Forelimb muscle (tissue), 1 donor: ENCODE results near the gene OR2V2. TPM values are rescaled to one million over a fixed set of nuclear protein-coding genes. Genes with fewer than 3 reads are reported as not detected.

ENCODE experiments used
- DNase-seq: peaks from one replicate; pipeline ENCODE4 v3.0.0-alpha.2; 2013; ENCODE audit warnings: low read depth
- polyA plus RNA-seq: library from polyadenylated mRNA; unstranded; fragments of 120-200 nt; gene quantifications from one replicate; pipeline ENCODE4 v1.2.1, GENCODE V29; 2013; ENCODE audit not compliant: insufficient read length

Gene OR2V2
- polyA plus RNA-seq, 1 donor, result not detected

GRCh38 chr5:181207214-181207959 is 60.0 kb downstream of the OR2V2 start:
- peak; percentile 54 for DNase-seq

GRCh38 chr5:181207960-181208253 is 60.5 kb downstream of the OR2V2 start:
- no peak for DNase-seq

Other genes with a start within 250 kb of the OR2V2 start
- not detected for gene BTNL8, start 248.4 kb upstream of the OR2V2 start, polyA plus RNA-seq
- gene BTNL3, start 158.7 kb upstream of the OR2V2 start, polyA plus RNA-seq, result not detected
- gene BTNL9, start 107.3 kb upstream of the OR2V2 start, polyA plus RNA-seq, result 20.9 TPM
- not detected for gene OR2V1, start 16.4 kb upstream of the OR2V2 start, polyA plus RNA-seq
- 21.6 TPM for gene TRIM7, start 57.6 kb downstream of the OR2V2 start, polyA plus RNA-seq
- gene TRIM41, start 75.7 kb downstream of the OR2V2 start, polyA plus RNA-seq, result 17.3 TPM
- gene RACK1, start 96.3 kb downstream of the OR2V2 start, polyA plus RNA-seq, result 3,643 TPM
- 17.1 TPM for gene TRIM52, start 113.6 kb downstream of the OR2V2 start, polyA plus RNA-seq
- gene OR4F3, start 219.7 kb downstream of the OR2V2 start, polyA plus RNA-seq, result not detected